GM18861 (cell line): ENCODE measurements around the gene EEF2KMT.
A peak's percentile ranks its signal among the peaks of the same experiment; 100 is the strongest.
"Not testable (repeated sequence)": the region's sequence is repeated elsewhere in the genome, so short reads cannot be mapped to it uniquely, and the experiment has no call there.

Experiments used
- ATAC-seq: cut with Tn5 transposase; IDR thresholded peaks from one replicate; pipeline ENCODE4 v1.9.1; 2021; ENCODE audit not compliant: unreplicated experiment

EEF2KMT gene

GRCh38 chr16:5097470-5098220 lies at the start of gene EEF2KMT:
Gene EEF2KMT (minus strand): TSS chr16:5097795. CDS start chr16:5097739, 56 bp downstream.
- peak; percentile 62 for ATAC-seq

GRCh38 chr16:5144621-5144956 lies 47.0 kb upstream of the EEF2KMT start:
- ATAC-seq: not testable (repeated sequence)

- no peak for ATAC-seq
Observed at GRCh38 chr16:5143761-5144620, 46.4 kb upstream of the EEF2KMT start.

- not testable (repeated sequence) for ATAC-seq
Observed at GRCh38 chr16:5140151-5140550, 42.6 kb upstream of the EEF2KMT start.

GRCh38 chr16:5134739-5135452 lies 37.3 kb upstream of the EEF2KMT start:
- not testable (repeated sequence) for ATAC-seq

- not testable (repeated sequence) for ATAC-seq
Observed at GRCh38 chr16:5132915-5133600, 35.5 kb upstream of the EEF2KMT start.

- not testable (repeated sequence) for ATAC-seq
Observed at GRCh38 chr16:5131467-5132004, 33.9 kb upstream of the EEF2KMT start.

- not testable (repeated sequence) for ATAC-seq
Observed at GRCh38 chr16:5117300-5118087, 19.9 kb upstream of the EEF2KMT start.

GRCh38 chr16:5116780-5117295 lies 19.2 kb upstream of the EEF2KMT start:
- not testable (repeated sequence) for ATAC-seq

- not testable (repeated sequence) for ATAC-seq
Observed at GRCh38 chr16:5110933-5111332, 13.3 kb upstream of the EEF2KMT start.

- no peak for ATAC-seq
Observed at GRCh38 chr16:5108505-5109158, 11.0 kb upstream of the EEF2KMT start.

GRCh38 chr16:5105039-5105438 lies 7.4 kb upstream of the EEF2KMT start:
- not testable (repeated sequence) for ATAC-seq

- ATAC-seq: not testable (repeated sequence)
Observed at GRCh38 chr16:5103296-5104032, 5.9 kb upstream of the EEF2KMT start.

GRCh38 chr16:5099174-5099573 lies 1.6 kb upstream of the EEF2KMT start:
- not testable (repeated sequence) for ATAC-seq

- ATAC-seq: not testable (repeated sequence)
Observed at GRCh38 chr16:5098221-5099159, 895 bp upstream of the EEF2KMT start.

- not testable (repeated sequence) for ATAC-seq
Observed at GRCh38 chr16:5097061-5097469, 530 bp downstream of the EEF2KMT start.

GRCh38 chr16:5096437-5097060 lies 1.0 kb downstream of the EEF2KMT start:
- not testable (repeated sequence) for ATAC-seq
